ENCODE results near the gene SVOPL. TPM values are rescaled to one million over a fixed set of nuclear protein-coding genes. Genes with fewer than 3 reads are reported as not detected.

SVOPL gene
- total RNA-seq, 1 donor from 2014 or later, result not detected

DNA sequence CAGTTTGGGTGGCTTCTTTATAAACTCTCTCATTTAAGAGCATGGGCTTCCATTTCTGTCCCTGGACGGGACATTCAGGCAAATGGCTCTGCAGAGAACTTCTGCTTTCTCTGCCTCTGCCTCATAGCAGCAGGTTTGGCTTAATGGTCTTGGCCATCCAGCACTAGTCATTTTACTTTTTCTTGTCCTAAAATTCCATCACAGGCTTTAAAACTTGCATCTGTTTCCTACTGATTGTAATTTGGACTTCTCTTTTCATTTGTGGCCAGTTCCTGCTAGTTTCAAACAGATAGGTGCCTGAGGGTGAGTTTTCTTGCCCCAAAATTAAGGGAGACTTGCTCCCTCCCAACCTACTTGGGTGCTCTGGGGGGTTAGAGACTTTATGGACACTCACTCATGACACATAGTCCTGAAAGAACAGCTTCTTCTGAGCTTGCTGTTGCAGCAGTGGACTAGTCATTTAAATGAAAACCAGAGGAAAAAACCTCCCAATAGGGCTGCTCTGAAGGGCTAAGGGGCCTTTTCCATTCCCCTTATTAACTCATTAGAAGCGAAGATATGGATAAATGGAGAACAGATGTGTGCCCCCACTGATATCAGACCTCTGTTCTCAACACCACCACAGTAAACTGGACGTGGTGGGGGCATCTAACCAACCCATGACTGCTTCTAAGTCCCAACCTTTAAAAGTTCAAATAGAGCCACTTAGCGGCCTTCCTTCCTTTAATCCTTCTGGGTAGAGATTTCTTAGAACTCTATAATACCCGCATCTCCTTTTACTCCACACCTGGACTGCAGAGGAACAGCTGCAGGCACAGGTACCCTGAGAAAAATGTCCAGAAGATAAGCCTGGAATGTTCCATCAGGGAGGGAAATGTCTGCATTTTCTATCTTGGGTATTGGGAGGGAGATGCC, 38.8 kb downstream of the SVOPL start:
- intact Hi-C loops (cut with micrococcal nuclease), result no loop called here

- intact Hi-C loops (cut with micrococcal nuclease), result no loop called here
Observed at GRCh38 chr7:138661069-138661635, 40.0 kb downstream of the SVOPL start.

- intact Hi-C loops (cut with micrococcal nuclease), result no loop called here
Observed at GRCh38 chr7:138658889-138659288, 42.3 kb downstream of the SVOPL start.

GRCh38 chr7:138657854-138658386, 43.2 kb downstream of the SVOPL start:
- intact Hi-C loops (cut with micrococcal nuclease), result no loop called here

- intact Hi-C loops (cut with micrococcal nuclease), result no loop called here
Observed at GRCh38 chr7:138656952-138657351, 44.2 kb downstream of the SVOPL start.

GRCh38 chr7:138654616-138655015, 46.5 kb downstream of the SVOPL start:
- intact Hi-C loops (cut with micrococcal nuclease), result no loop called here

GRCh38 chr7:138649506-138649905, 51.7 kb downstream of the SVOPL start:
- intact Hi-C loops (cut with micrococcal nuclease), result no loop called here

DNA sequence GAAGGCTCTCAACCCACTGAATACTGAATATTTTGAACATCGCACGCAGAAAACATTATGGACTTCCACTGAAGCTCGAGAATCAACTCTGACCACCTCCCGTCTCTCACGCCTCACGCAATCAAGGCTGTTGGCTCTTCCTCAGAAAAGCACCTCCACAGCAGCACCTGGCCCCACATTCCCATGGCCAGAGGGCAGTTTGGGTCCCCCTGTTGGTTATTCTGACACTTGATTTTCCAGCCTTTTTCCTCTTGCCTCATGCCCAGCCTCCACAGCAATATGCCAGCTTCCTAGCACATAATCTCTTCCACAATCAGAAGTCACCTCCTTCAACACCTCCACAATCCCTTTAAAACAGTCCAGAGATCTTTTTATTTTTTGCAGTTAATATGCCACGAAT, 55.9 kb downstream of the SVOPL start:
- intact Hi-C loops (cut with micrococcal nuclease), result no loop called here

DNA sequence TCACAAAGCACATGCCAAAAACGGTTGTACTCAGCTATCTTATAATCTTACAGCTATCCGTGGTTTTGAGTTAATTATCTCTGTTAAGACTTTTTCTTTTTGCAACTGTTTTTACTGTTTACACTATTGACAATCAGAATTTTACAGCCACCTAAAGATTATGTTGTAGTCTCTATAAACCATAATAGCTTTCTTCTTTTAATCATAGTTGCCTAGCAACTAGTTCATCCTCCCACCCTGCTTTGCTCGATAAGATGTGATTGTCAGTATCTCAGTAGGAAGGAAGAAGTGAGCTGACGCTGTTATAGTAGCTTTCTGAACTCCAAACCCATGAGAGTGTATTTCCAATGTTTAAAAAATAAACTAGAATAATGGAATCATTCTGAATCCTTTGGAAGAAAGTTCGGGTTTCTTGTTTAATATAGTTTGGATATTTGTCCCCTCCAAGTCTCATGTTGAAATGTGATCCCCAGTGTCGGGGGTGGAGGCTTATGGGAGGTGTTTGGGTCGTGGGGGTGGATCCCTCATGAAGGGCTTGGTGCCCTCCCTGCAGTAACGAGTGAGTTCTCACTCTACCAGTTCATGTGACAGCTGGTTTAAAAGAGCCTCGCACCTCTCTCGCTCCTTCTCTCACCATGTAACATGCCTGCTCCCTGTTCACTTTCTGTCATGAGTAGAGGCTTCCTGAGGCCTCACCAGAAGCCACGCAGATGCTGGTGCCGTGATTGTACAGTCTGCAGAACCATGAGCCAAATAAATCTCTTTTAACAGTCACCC, 68.1 kb downstream of the SVOPL start:
- intact Hi-C loops (cut with micrococcal nuclease), result no loop called here

- intact Hi-C loops (cut with micrococcal nuclease), result no loop called here
Observed at GRCh38 chr7:138632384-138632783, 68.8 kb downstream of the SVOPL start.

- intact Hi-C loops (cut with micrococcal nuclease), result no loop called here
Observed at GRCh38 chr7:138630059-138630610, 71.0 kb downstream of the SVOPL start.

- intact Hi-C loops (cut with micrococcal nuclease), result no loop called here
Observed at GRCh38 chr7:138627361-138627760, 73.8 kb downstream of the SVOPL start.

GRCh38 chr7:138626846-138627245, 74.3 kb downstream of the SVOPL start:
- intact Hi-C loops (cut with micrococcal nuclease), result no loop called here

DNA sequence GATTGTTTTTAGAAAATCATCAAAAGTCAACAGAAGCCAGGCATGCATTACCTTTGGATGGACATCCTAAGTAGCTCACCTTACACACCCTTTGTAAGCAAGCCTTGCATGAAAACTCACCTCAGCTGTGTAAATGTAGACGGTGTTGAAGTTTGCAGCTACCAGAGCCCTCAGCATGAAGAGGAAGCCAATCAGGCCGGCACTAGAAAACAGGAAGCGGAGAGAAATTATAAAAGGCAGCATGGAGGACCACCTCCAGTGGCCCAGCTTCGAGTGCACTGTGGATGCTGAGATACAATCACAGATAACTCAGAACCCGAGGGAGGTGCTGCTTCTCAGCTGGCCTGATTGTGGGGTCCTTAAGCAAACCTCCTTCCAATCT, 75.3 kb downstream of the SVOPL start:
- intact Hi-C loops (cut with micrococcal nuclease), result loop anchor here (1.0 kb wide), 1 partner anchor 165 kb away; no protein-coding TSS in a partner anchor

GRCh38 chr7:138625084-138625848, 75.9 kb downstream of the SVOPL start:
- intact Hi-C loops (cut with micrococcal nuclease), result loop anchor here (1.0 kb wide), 1 partner anchor 164 kb away; no protein-coding TSS in a partner anchor

GRCh38 chr7:138622841-138623240, 78.3 kb downstream of the SVOPL start:
- intact Hi-C loops (cut with micrococcal nuclease), result no loop called here

GRCh38 chr7:138618933-138619332, 82.2 kb downstream of the SVOPL start:
- intact Hi-C loops (cut with micrococcal nuclease), result no loop called here

DNA sequence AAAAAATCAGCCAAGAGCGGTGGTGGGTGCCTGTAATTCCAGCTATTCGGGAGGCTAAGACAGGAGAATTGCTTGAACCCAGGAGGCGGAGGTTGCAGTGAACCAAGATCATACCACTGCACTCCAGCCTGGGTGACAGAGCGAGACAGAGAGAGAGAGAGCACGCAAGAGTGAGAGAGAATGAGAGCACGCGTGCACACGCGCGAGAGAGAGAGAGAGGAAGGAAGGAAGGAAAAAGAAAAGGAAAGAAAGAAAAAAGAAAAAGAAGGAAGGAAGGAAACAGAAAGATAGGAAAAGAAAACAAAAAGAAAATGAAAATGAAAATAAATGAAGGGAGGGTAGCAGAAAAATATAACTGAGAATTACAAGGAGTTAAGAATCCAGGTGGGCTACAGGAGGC, 82.7 kb downstream of the SVOPL start:
- intact Hi-C loops (cut with micrococcal nuclease), result no loop called here

DNA sequence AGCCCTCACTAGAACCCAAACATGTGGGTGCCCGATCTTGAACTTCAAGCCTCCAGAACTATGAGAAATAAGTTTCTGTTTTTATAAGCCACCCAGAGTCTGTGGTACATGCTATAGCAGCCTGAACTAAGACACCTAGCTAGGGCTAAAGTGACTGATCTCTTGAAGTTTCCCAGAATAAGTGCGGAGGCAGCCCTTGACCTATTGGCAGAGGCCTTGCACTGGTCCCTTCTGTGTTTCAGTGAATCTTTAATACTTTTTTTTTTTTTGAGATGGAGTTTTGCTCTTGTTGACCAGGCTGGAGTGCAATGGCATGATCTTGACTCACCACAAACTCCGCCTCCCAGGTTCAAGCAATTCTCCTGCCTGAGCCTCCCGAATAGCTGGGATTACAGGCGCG, 85.1 kb downstream of the SVOPL start:
- intact Hi-C loops (cut with micrococcal nuclease), result no loop called here

DNA sequence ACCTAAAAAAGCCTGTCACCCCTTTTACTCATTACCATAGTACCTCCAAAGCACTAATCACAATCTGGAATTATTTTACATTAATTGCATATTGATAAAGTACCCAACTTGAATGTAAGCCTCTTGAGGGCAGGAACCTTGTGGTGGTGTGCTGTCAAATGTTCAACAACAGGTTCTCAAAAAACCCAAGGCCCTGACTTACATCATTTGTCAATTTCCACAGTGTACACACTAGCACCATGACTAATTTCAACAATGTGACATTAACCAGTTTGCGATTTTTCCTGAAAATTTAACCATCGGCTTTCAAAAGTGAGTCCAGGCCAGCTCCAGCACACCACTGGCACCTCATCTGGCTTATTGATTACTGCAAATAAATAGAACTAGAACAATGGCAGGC, 87.5 kb downstream of the SVOPL start:
- intact Hi-C loops (cut with micrococcal nuclease), result no loop called here

Measured in T-helper 1 cell treated with Interleukin-12 subunit alpha and Interleukin-12 subunit beta and Interleukin-4 antibody, amounts not matched to agents 30 ng/mL and 1 ng/mL, for 36 hours (primary cell).